Measurements from ENCODE around the gene ABT1.

DNA sequence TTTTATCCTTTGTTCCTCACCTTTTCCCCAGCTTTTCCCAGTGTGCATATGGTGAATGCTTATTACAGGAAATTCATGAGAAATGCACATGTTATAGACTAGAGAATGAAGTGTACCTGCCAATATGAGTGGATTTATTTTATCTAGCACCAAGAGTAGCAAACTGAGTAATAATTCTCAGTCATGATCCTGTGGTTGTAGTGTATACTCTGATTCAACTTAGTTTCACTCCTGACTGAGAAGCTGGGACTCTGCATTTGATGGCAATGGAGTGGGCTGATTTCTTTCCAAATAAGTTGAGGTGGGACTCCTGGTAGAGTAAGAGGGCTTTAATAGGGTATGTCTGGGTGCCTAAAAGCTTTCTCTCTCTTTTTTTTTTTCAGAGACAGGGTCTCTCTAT, 4.0 kb downstream of the ABT1 start:
- TF ChIP-seq, protein P1, sequence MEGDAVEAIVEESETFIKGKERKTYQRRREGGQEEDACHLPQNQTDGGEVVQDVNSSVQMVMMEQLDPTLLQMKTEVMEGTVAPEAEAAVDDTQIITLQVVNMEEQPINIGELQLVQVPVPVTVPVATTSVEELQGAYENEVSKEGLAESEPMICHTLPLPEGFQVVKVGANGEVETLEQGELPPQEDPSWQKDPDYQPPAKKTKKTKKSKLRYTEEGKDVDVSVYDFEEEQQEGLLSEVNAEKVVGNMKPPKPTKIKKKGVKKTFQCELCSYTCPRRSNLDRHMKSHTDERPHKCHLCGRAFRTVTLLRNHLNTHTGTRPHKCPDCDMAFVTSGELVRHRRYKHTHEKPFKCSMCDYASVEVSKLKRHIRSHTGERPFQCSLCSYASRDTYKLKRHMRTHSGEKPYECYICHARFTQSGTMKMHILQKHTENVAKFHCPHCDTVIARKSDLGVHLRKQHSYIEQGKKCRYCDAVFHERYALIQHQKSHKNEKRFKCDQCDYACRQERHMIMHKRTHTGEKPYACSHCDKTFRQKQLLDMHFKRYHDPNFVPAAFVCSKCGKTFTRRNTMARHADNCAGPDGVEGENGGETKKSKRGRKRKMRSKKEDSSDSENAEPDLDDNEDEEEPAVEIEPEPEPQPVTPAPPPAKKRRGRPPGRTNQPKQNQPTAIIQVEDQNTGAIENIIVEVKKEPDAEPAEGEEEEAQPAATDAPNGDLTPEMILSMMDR (IDR thresholded peaks at IDR 0.05; ENCODE audit: low read depth, low read length) = no peak
- no peak for TF ChIP-seq EZH2phosphoT487 (IDR thresholded peaks at IDR 0.05; ENCODE audit: low read depth)

Measured in OCI-LY3 (cell line).